Measurements from ENCODE around the gene LIMS4.
"Not testable (repeated sequence)": the region's sequence is repeated elsewhere in the genome, so short reads cannot be mapped to it uniquely, and the experiment has no call there.

LIMS4 gene

GRCh38 chr2:110456291-110457213, 16.1 kb downstream of the LIMS4 start:
- H3K4me3 ChIP-seq (ENCODE audit: low read length); DNase-seq (ENCODE audit: low read depth): not testable (repeated sequence)

- not testable (repeated sequence) for DNase-seq (ENCODE audit: low read depth); H3K4me3 ChIP-seq (ENCODE audit: low read length)
These were observed 17.4 kb downstream of the LIMS4 start for GRCh38 chr2:110455080-110455670.

- not testable (repeated sequence) for H3K4me3 ChIP-seq (ENCODE audit: low read length); DNase-seq (ENCODE audit: low read depth)
These were observed 21.7 kb downstream of the LIMS4 start for GRCh38 chr2:110450951-110451350.

GRCh38 chr2:110449127-110449947, 23.3 kb downstream of the LIMS4 start:
- not testable (repeated sequence) for DNase-seq (ENCODE audit: low read depth); H3K4me3 ChIP-seq (ENCODE audit: low read length)

- not testable (repeated sequence) for DNase-seq (ENCODE audit: low read depth); H3K4me3 ChIP-seq (ENCODE audit: low read length)
These were observed 26.0 kb downstream of the LIMS4 start for GRCh38 chr2:110446644-110447043.

- not testable (repeated sequence) for H3K4me3 ChIP-seq (ENCODE audit: low read length)
These were observed 29.2 kb downstream of the LIMS4 start for GRCh38 chr2:110443305-110444005.

GRCh38 chr2:110441905-110442304, 30.7 kb downstream of the LIMS4 start:
- H3K4me3 ChIP-seq (ENCODE audit: low read length); DNase-seq (ENCODE audit: low read depth): not testable (repeated sequence)

More at GRCh38 chr2:110443305-110444005, 29.2 kb downstream of the LIMS4 start:
- DNase-seq (ENCODE audit: low read depth) = not testable (repeated sequence)

GRCh38 chr2:110434565-110434964, 38.1 kb downstream of the LIMS4 start:
- H3K4me3 ChIP-seq (ENCODE audit: low read length); DNase-seq (ENCODE audit: low read depth): not testable (repeated sequence)

GRCh38 chr2:110425725-110426124, 46.9 kb downstream of the LIMS4 start:
- DNase-seq (ENCODE audit: low read depth); H3K4me3 ChIP-seq (ENCODE audit: low read length): not testable (repeated sequence)

- DNase-seq (ENCODE audit: low read depth); H3K4me3 ChIP-seq (ENCODE audit: low read length): not testable (repeated sequence)
These were observed 48.2 kb downstream of the LIMS4 start for GRCh38 chr2:110424421-110424820.

- not testable (repeated sequence) for DNase-seq (ENCODE audit: low read depth); H3K4me3 ChIP-seq (ENCODE audit: low read length)
These were observed 49.0 kb downstream of the LIMS4 start for GRCh38 chr2:110423574-110423962.

GRCh38 chr2:110422852-110423573, 49.6 kb downstream of the LIMS4 start:
- DNase-seq (ENCODE audit: low read depth); H3K4me3 ChIP-seq (ENCODE audit: low read length): not testable (repeated sequence)

GRCh38 chr2:110420641-110421354, 51.8 kb downstream of the LIMS4 start:
- not testable (repeated sequence) for DNase-seq (ENCODE audit: low read depth); H3K4me3 ChIP-seq (ENCODE audit: low read length)

GRCh38 chr2:110407142-110407541, 65.5 kb downstream of the LIMS4 start:
- DNase-seq (ENCODE audit: low read depth); H3K4me3 ChIP-seq (ENCODE audit: low read length): not testable (repeated sequence)

GRCh38 chr2:110404988-110405387, 67.6 kb downstream of the LIMS4 start:
- not testable (repeated sequence) for H3K4me3 ChIP-seq (ENCODE audit: low read length); DNase-seq (ENCODE audit: low read depth)

- not testable (repeated sequence) for H3K4me3 ChIP-seq (ENCODE audit: low read length); DNase-seq (ENCODE audit: low read depth)
These were observed 68.4 kb downstream of the LIMS4 start for GRCh38 chr2:110404246-110404645.

GRCh38 chr2:110401001-110401618, 71.5 kb downstream of the LIMS4 start:
- not testable (repeated sequence) for DNase-seq (ENCODE audit: low read depth); H3K4me3 ChIP-seq (ENCODE audit: low read length)

Measured in AG10803 (cell line).